Astrocyte (in vitro differentiated cells and primary cell): ENCODE results near the gene GET4.

Source experiments
- CTCF ChIP-seq: IDR thresholded peaks from 2 replicates; pipeline ENCODE4 v1.5.1; 2011; ENCODE audit warnings: low read depth, mild to moderate bottlenecking, inconsistent platforms, low read length, moderate library complexity; ENCODE audit not compliant: insufficient read depth
- EZH2 ChIP-seq: IDR thresholded peaks from 2 replicates; pipeline ENCODE4 v1.6.1; 2012; ENCODE audit warnings: mild to moderate bottlenecking, low read length, inconsistent platforms; ENCODE audit not compliant: insufficient read depth

GRCh38 chr7:892648-893593 is 16.6 kb downstream of the GET4 start:
- TF ChIP-seq EZH2 (no peak), CTCF (no peak)
